Stimulated activated naive B cell treated with anti-CD40 and anti-IgM and Interleukin-4, amounts not matched to agents 10 μg/mL and 1 μg/mL and 100 μg/mL, for 72 hours (primary cell): ENCODE measurements around the gene SH3D21.

Experiments used
- ATAC-seq, 2 donors: fragments of 150-1000 bp; cut with Tn5 transposase; replicated peaks; 2 replicates each; pipeline ENCODE4 v1.10.0; 2021; ENCODE audit warnings: moderate library complexity in 1 of 2
- DNase-seq: peaks from one replicate; pipeline ENCODE4 v3.0.0; 2021
- H3K27ac Mint-ChIP-seq: one replicate; pipeline ENCODE4 v1.8.0; 2022; ENCODE audit warnings: mild to moderate bottlenecking, mixed read lengths
- H3K27me3 Mint-ChIP-seq, 2 donors: one replicate each; pipeline ENCODE4 v1.8.0; 2022; ENCODE audit warnings: mixed read lengths in 2 of 2
- H3K36me3 Mint-ChIP-seq, 2 donors: one replicate each; pipeline ENCODE4 v1.8.0; 2022; ENCODE audit warnings: mixed read lengths in 2 of 2, mild to moderate bottlenecking in 1 of 2
- H3K4me1 Mint-ChIP-seq, 2 donors: one replicate each; pipeline ENCODE4 v1.8.0; 2022; ENCODE audit warnings: mixed read lengths in 2 of 2, mild to moderate bottlenecking in 1 of 2
- H3K4me3 Mint-ChIP-seq, 2 donors: one replicate each; pipeline ENCODE4 v1.8.0; 2022; ENCODE audit warnings: mild to moderate bottlenecking in 2 of 2, mixed read lengths in 2 of 2, moderate library complexity in 1 of 2
- H3K9me3 Mint-ChIP-seq, 2 donors: one replicate each; pipeline ENCODE4 v1.8.0; 2022; ENCODE audit warnings: mixed read lengths in 2 of 2, mild to moderate bottlenecking in 1 of 2

The SH3D21 gene

GRCh38 chr1:36306210-36306901 is at the start of gene SH3D21:
TSS of gene SH3D21 (plus strand) at chr1:36306368. CDS start at chr1:36306421, 53 bp downstream.
- no peak for DNase-seq
- peak within 1 kb of the TSS; percentile 96 for H3K27ac Mint-ChIP-seq
- ATAC-seq = peak; percentile 40 to 45
- H3K36me3 Mint-ChIP-seq = peaks cover 25 to 45% of the 10 kb centered on the region in 2 donors
- H3K4me3 Mint-ChIP-seq = peak within 1 kb of the TSS; percentile 89 to 98
- peaks cover 0 to 3% of the 10 kb centered on the region in 2 donors for H3K27me3 Mint-ChIP-seq
- H3K9me3 Mint-ChIP-seq = no peaks in the 10 kb centered on the region
- H3K4me1 Mint-ChIP-seq = peaks cover 25 to 53% of the 10 kb centered on the region in 2 donors

- peaks cover 27 to 38% of the 10 kb centered on the region in 2 donors for H3K4me1 Mint-ChIP-seq
- H3K27ac Mint-ChIP-seq = peak overlapping the region; percentile 68
- no peaks in the 10 kb centered on the region for H3K9me3 Mint-ChIP-seq
- peaks cover 20 to 34% of the 10 kb centered on the region in 2 donors for H3K36me3 Mint-ChIP-seq
- H3K4me3 Mint-ChIP-seq = peak overlapping the region; percentile 25 to 61
- ATAC-seq = peak; percentile 46 to 55
- no peak for DNase-seq
- no peaks in the 10 kb centered on the region for H3K27me3 Mint-ChIP-seq
These were observed 49.4 kb upstream of the SH3D21 start for GRCh38 chr1:36256558-36257374.

- ATAC-seq (peak; percentile 91), DNase-seq (peak; percentile 8)
- Mint-ChIP-seq H3K27me3 (no peaks in the 10 kb centered on the region), H3K4me3 (peak overlapping the region; percentile 1 to 61), H3K36me3 (peaks cover 20 to 39% of the 10 kb centered on the region in 2 donors), H3K27ac (peak overlapping the region; percentile 68), H3K4me1 (peaks cover 25 to 38% of the 10 kb centered on the region in 2 donors), H3K9me3 (no peaks in the 10 kb centered on the region)
These were observed 48.8 kb upstream of the SH3D21 start for GRCh38 chr1:36257375-36257767.

- H3K4me1 Mint-ChIP-seq = peaks cover 28 to 48% of the 10 kb centered on the region in 2 donors
- H3K9me3 Mint-ChIP-seq = no peaks in the 10 kb centered on the region
- H3K4me3 Mint-ChIP-seq = no peak overlapping the region
- ATAC-seq (no peak), DNase-seq (no peak)
- peaks cover 24 to 46% of the 10 kb centered on the region in 2 donors for H3K36me3 Mint-ChIP-seq
- H3K27ac Mint-ChIP-seq = peak overlapping the region; percentile 47
- no peaks in the 10 kb centered on the region for H3K27me3 Mint-ChIP-seq
These were observed 47.2 kb upstream of the SH3D21 start for GRCh38 chr1:36258960-36259344.

- peaks cover 11 to 39% of the 10 kb centered on the region in 2 donors for H3K4me1 Mint-ChIP-seq
These were observed 37.2 kb upstream of the SH3D21 start for GRCh38 chr1:36268981-36269380.

GRCh38 chr1:36269408-36269838 is 36.7 kb upstream of the SH3D21 start:
- no peak for DNase-seq
- Mint-ChIP-seq H3K27ac (peak overlapping the region; percentile 59), H3K4me1 (peaks cover 9 to 35% of the 10 kb centered on the region in 2 donors), H3K9me3 (no peaks in the 10 kb centered on the region), H3K27me3 (no peaks in the 10 kb centered on the region), H3K4me3 (no peak overlapping the region), H3K36me3 (peaks cover 14 to 31% of the 10 kb centered on the region in 2 donors)
- ATAC-seq = no peak

More at GRCh38 chr1:36268981-36269380, 37.2 kb upstream of the SH3D21 start:
- Mint-ChIP-seq H3K27ac (peak overlapping the region; percentile 62), H3K36me3 (peaks cover 17 to 36% of the 10 kb centered on the region in 2 donors), H3K9me3 (no peaks in the 10 kb centered on the region), H3K4me3 (no peak overlapping the region), H3K27me3 (no peaks in the 10 kb centered on the region)
- ATAC-seq = no peak
- no peak for DNase-seq

GRCh38 chr1:36273024-36273423 is 33.1 kb upstream of the SH3D21 start:
- peaks cover 4 to 26% of the 10 kb centered on the region in 2 donors for H3K4me1 Mint-ChIP-seq
- no peaks in the 10 kb centered on the region for H3K27me3 Mint-ChIP-seq
- no peak overlapping the region for H3K27ac Mint-ChIP-seq
- no peak overlapping the region for H3K4me3 Mint-ChIP-seq
- no peaks in the 10 kb centered on the region for H3K9me3 Mint-ChIP-seq
- ATAC-seq = no peak
- no peak for DNase-seq
- peaks cover 19 to 31% of the 10 kb centered on the region in 2 donors for H3K36me3 Mint-ChIP-seq

- peaks cover 1 to 21% of the 10 kb centered on the region in 2 donors for H3K4me1 Mint-ChIP-seq
- H3K4me3 Mint-ChIP-seq = no peak overlapping the region
- no peak for DNase-seq
- H3K9me3 Mint-ChIP-seq = no peaks in the 10 kb centered on the region
- ATAC-seq = no peak
- H3K36me3 Mint-ChIP-seq = peaks cover 14 to 22% of the 10 kb centered on the region in 2 donors
- no peak overlapping the region for H3K27ac Mint-ChIP-seq
- no peaks in the 10 kb centered on the region for H3K27me3 Mint-ChIP-seq
These were observed 32.0 kb upstream of the SH3D21 start for GRCh38 chr1:36274201-36274600.

GRCh38 chr1:36276688-36277087 is 29.5 kb upstream of the SH3D21 start:
- no peaks in the 10 kb centered on the region for H3K27me3 Mint-ChIP-seq
- H3K4me1 Mint-ChIP-seq = peaks cover 5 to 38% of the 10 kb centered on the region in 2 donors
- no peak overlapping the region for H3K27ac Mint-ChIP-seq
- H3K9me3 Mint-ChIP-seq = no peaks in the 10 kb centered on the region
- peaks cover 8 to 11% of the 10 kb centered on the region in 2 donors for H3K36me3 Mint-ChIP-seq
- H3K4me3 Mint-ChIP-seq = no peak overlapping the region
- no peak for ATAC-seq
- DNase-seq = no peak

- DNase-seq (no peak), ATAC-seq (no peak)
- no peak overlapping the region for H3K4me3 Mint-ChIP-seq
- H3K36me3 Mint-ChIP-seq = peaks cover 12 to 13% of the 10 kb centered on the region in 2 donors
- peaks cover 5 to 22% of the 10 kb centered on the region in 2 donors for H3K4me1 Mint-ChIP-seq
- H3K27me3 Mint-ChIP-seq = no peaks in the 10 kb centered on the region
- no peak overlapping the region for H3K27ac Mint-ChIP-seq
- H3K9me3 Mint-ChIP-seq = no peaks in the 10 kb centered on the region
These were observed 26.9 kb upstream of the SH3D21 start for GRCh38 chr1:36279110-36279788.

- Mint-ChIP-seq H3K36me3 (peaks cover 12 to 15% of the 10 kb centered on the region in 2 donors), H3K27ac (no peak overlapping the region), H3K27me3 (no peaks in the 10 kb centered on the region), H3K4me1 (peaks cover 5 to 22% of the 10 kb centered on the region in 2 donors), H3K4me3 (no peak overlapping the region), H3K9me3 (no peaks in the 10 kb centered on the region)
- ATAC-seq (no peak), DNase-seq (no peak)
These were observed 26.3 kb upstream of the SH3D21 start for GRCh38 chr1:36279789-36280296.

GRCh38 chr1:36284061-36284460 is 22.1 kb upstream of the SH3D21 start:
- ATAC-seq (no peak), DNase-seq (no peak)
- no peaks in the 10 kb centered on the region for H3K27me3 Mint-ChIP-seq
- H3K36me3 Mint-ChIP-seq = peaks cover 24 to 33% of the 10 kb centered on the region in 2 donors
- H3K4me3 Mint-ChIP-seq = no peak overlapping the region
- H3K27ac Mint-ChIP-seq = no peak overlapping the region
- no peaks in the 10 kb centered on the region for H3K9me3 Mint-ChIP-seq
- peaks cover 13 to 40% of the 10 kb centered on the region in 2 donors for H3K4me1 Mint-ChIP-seq

- peaks cover 13 to 39% of the 10 kb centered on the region in 2 donors for H3K4me1 Mint-ChIP-seq
- peaks cover 26 to 37% of the 10 kb centered on the region in 2 donors for H3K36me3 Mint-ChIP-seq
- H3K27me3 Mint-ChIP-seq = no peaks in the 10 kb centered on the region
- no peaks in the 10 kb centered on the region for H3K9me3 Mint-ChIP-seq
- no peak for DNase-seq
- ATAC-seq = no peak
- no peak overlapping the region for H3K27ac Mint-ChIP-seq
- H3K4me3 Mint-ChIP-seq = no peak overlapping the region
These were observed 21.7 kb upstream of the SH3D21 start for GRCh38 chr1:36284517-36284916.
